LNCaP clone FGC (cell line): ENCODE results near the gene HAUS6.

ENCODE experiments used
- DNase-seq: peaks from one replicate; pipeline ENCODE4 v3.0.0-alpha.2; 2011; ENCODE audit warnings: low read depth
- H3K4me3 ChIP-seq: 2 replicates; pipeline ENCODE4 v1.5.1; 2011; ENCODE audit warnings: mild to moderate bottlenecking, low read depth, low read length, control low read depth
- CTCF ChIP-seq: IDR thresholded peaks from 2 replicates; pipeline ENCODE4 v1.5.1; 2012; ENCODE audit warnings: mild to moderate bottlenecking; ENCODE audit not compliant: control insufficient read depth, insufficient read depth; ENCODE audit errors: extremely low read depth

HAUS6 gene

GRCh38 chr9:19127871-19128500 is 25.3 kb upstream of the HAUS6 start:
- DNase-seq = no peak

GRCh38 chr9:19124430-19124793 is 21.7 kb upstream of the HAUS6 start:
- no peak for DNase-seq
- no peak for TF ChIP-seq CTCF
- no peak overlapping the region for H3K4me3 ChIP-seq

More at GRCh38 chr9:19127871-19128500, 25.3 kb upstream of the HAUS6 start:
- TF ChIP-seq CTCF = no peak
- H3K4me3 ChIP-seq = no peak overlapping the region; the same call in 1 of the 2 replicates

GRCh38 chr9:19122490-19123042 is 19.9 kb upstream of the HAUS6 start:
- H3K4me3 ChIP-seq = no peak overlapping the region

GRCh38 chr9:19120877-19121276 is 18.2 kb upstream of the HAUS6 start:
- no peak for TF ChIP-seq CTCF
- H3K4me3 ChIP-seq = no peak overlapping the region
- DNase-seq = no peak

More at GRCh38 chr9:19122490-19123042, 19.9 kb upstream of the HAUS6 start:
- DNase-seq = no peak
- TF ChIP-seq CTCF = no peak

- no peak for DNase-seq
- no peak for TF ChIP-seq CTCF
- H3K4me3 ChIP-seq = no peak overlapping the region
These were observed 17.2 kb upstream of the HAUS6 start for GRCh38 chr9:19119801-19120440.

GRCh38 chr9:19119246-19119645 is 16.5 kb upstream of the HAUS6 start:
- no peak for DNase-seq

More at GRCh38 chr9:19119246-19119645, 16.5 kb upstream of the HAUS6 start:
- no peak overlapping the region for H3K4me3 ChIP-seq
- TF ChIP-seq CTCF = no peak
